Neural cell (in vitro differentiated cells): ENCODE data around the gene ZSCAN21. TPM values are rescaled to one million over a fixed set of nuclear protein-coding genes. Genes with fewer than 3 reads are reported as not detected.
"Not testable (repeated sequence)": the region's sequence is repeated elsewhere in the genome, so short reads cannot be mapped to it uniquely, and the experiment has no call there.

Source experiments
- H2AFZ ChIP-seq: fragments of 200-600, 300-800 bp; sonication (generic), shearing (Covaris generic); 2 replicates; pipeline ENCODE4 v1.6.0; 2014; ENCODE audit warnings: low read depth, mild to moderate bottlenecking, antibody characterized with exemption, low read length, moderate library complexity
- H3F3A ChIP-seq: fragments of 200-600 bp; shearing (Covaris generic); 2 replicates; pipeline ENCODE4 v1.6.1; 2016; ENCODE audit warnings: mild to moderate bottlenecking, moderate library complexity, mixed read lengths, antibody characterized with exemption, low read length; ENCODE audit not compliant: insufficient read depth, poor library complexity, severe bottlenecking
- H3K27ac ChIP-seq: fragments of 200-600, 300-800 bp; sonication (generic), shearing (Covaris generic); 2 replicates; pipeline ENCODE4 v1.5.1; 2014; ENCODE audit warnings: mild to moderate bottlenecking, low read length, moderate library complexity
- H3K27me3 ChIP-seq: fragments of 300-800, 200-600 bp; sonication (generic), shearing (Covaris generic); 2 replicates; pipeline ENCODE4 v1.6.0; 2014; ENCODE audit warnings: mild to moderate bottlenecking, low read depth, low read length, moderate library complexity; ENCODE audit not compliant: insufficient read depth
- H3K36me3 ChIP-seq: fragments of 300-800, 200-600 bp; sonication (generic), shearing (Covaris generic); 2 replicates; pipeline ENCODE4 v1.5.1; 2014; ENCODE audit warnings: mild to moderate bottlenecking, antibody characterized with exemption, low read length, moderate library complexity; ENCODE audit not compliant: insufficient read depth
- H3K4me2 ChIP-seq: fragments of 300-800, 200-600 bp; sonication (generic), shearing (Covaris generic); 2 replicates; pipeline ENCODE4 v1.6.0; 2014; ENCODE audit warnings: mild to moderate bottlenecking, low read length
- H3K4me3 ChIP-seq: fragments of 300-800, 200-600 bp; sonication (generic), shearing (Covaris generic); 2 replicates; pipeline ENCODE4 v1.5.1; 2014; ENCODE audit warnings: mild to moderate bottlenecking, low read length, moderate library complexity
- H3K79me2 ChIP-seq: fragments of 200-600 bp; shearing (Covaris generic); replicated peaks from 2 replicates; pipeline ENCODE4 v1.6.0; 2014; ENCODE audit warnings: mild to moderate bottlenecking, low read length, moderate library complexity; ENCODE audit not compliant: insufficient read depth
- H3K9ac ChIP-seq: fragments of 300-800, 200-600 bp; sonication (generic), shearing (Covaris generic); 2 replicates; pipeline ENCODE4 v1.6.1; 2016; ENCODE audit warnings: mild to moderate bottlenecking, low read length, mixed read lengths
- H3K9me2 ChIP-seq: fragments of 200-600 bp; shearing (Covaris generic); 2 replicates; pipeline ENCODE4 v1.6.1; 2016; ENCODE audit warnings: mild to moderate bottlenecking, low read length, mixed read lengths; ENCODE audit not compliant: insufficient read depth
- H3K9me3 ChIP-seq: fragments of 200-600, 300-800 bp; sonication (generic), shearing (Covaris generic); 2 replicates; pipeline ENCODE4 v1.6.1; 2016; ENCODE audit warnings: mild to moderate bottlenecking, mixed run types, low read length, moderate library complexity, mixed read lengths
- H4K20me1 ChIP-seq: fragments of 200-600 bp; shearing (Covaris generic); 2 replicates; pipeline ENCODE4 v1.6.1; 2016; ENCODE audit warnings: mild to moderate bottlenecking, mixed run types; ENCODE audit not compliant: insufficient read depth
- CTCF ChIP-seq: fragments of 450-650 bp; IDR thresholded peaks from 2 replicates; pipeline ENCODE4 v1.5.1; 2014; ENCODE audit warnings: antibody characterized with exemption, mild to moderate bottlenecking, moderate library complexity; ENCODE audit not compliant: poor library complexity, severe bottlenecking
- EP300 ChIP-seq: fragments of 450-650 bp; conservative IDR thresholded peaks from 2 replicates; pipeline ENCODE4 v1.6.1; 2014; ENCODE audit warnings: antibody characterized with exemption, mild to moderate bottlenecking, moderate library complexity; ENCODE audit not compliant: poor library complexity, severe bottlenecking
- EZH2 ChIP-seq: fragments of 200-600, 300-800 bp; shearing (Covaris generic), sonication (generic); IDR thresholded peaks from 2 replicates; pipeline ENCODE4 v1.6.1; 2014; ENCODE audit warnings: antibody characterized with exemption, low read length, borderline replicate concordance, mild to moderate bottlenecking; ENCODE audit not compliant: insufficient read depth, poor library complexity, severe bottlenecking
- MXI1 ChIP-seq: fragments of 450-650 bp; conservative IDR thresholded peaks from 2 replicates; pipeline ENCODE4 v1.6.1; 2014; ENCODE audit warnings: antibody characterized with exemption, mild to moderate bottlenecking; ENCODE audit not compliant: poor library complexity, severe bottlenecking
- POLR2AphosphoS5 ChIP-seq: IDR thresholded peaks from 2 replicates; pipeline ENCODE4 v1.6.1; 2012
- RAD21 ChIP-seq: fragments of 450-650 bp; conservative IDR thresholded peaks from 2 replicates; pipeline ENCODE4 v1.6.1; 2014; ENCODE audit warnings: antibody characterized with exemption, mild to moderate bottlenecking, moderate library complexity
- REST ChIP-seq: IDR thresholded peaks from 2 replicates; pipeline ENCODE4 v1.6.1; 2012; ENCODE audit warnings: borderline replicate concordance
- SMC3 ChIP-seq: fragments of 450-650 bp; conservative IDR thresholded peaks from 2 replicates; pipeline ENCODE4 v1.6.1; 2014; ENCODE audit warnings: antibody characterized with exemption, mild to moderate bottlenecking, moderate library complexity; ENCODE audit not compliant: poor library complexity
- TAF1 ChIP-seq: IDR thresholded peaks from 2 replicates; pipeline ENCODE4 v1.6.1; 2012; ENCODE audit warnings: low read depth
- polyA plus RNA-seq: library from polyadenylated mRNA; depleted of rRNA; stranded (reverse); fragments of >200 nt; gene quantifications from 2 replicates; pipeline ENCODE4 v1.2.3, GENCODE V29; 2014

ZSCAN21 gene
- polyA plus RNA-seq, 1 donor from 2014 or later = 27.6 TPM

- H3K9me2 ChIP-seq = no peaks in the 10 kb centered on the region
Measured at GRCh38 chr7:100011516-100011915, 38.1 kb upstream of the ZSCAN21 start.

GRCh38 chr7:100012385-100013327 lies 36.9 kb upstream of the ZSCAN21 start:
- H3K27me3 ChIP-seq, H3K9me2 ChIP-seq, H3K4me2 ChIP-seq, H3F3A ChIP-seq, H3K4me3 ChIP-seq, H2AFZ ChIP-seq, H3K36me3 ChIP-seq, H3K27ac ChIP-seq, H4K20me1 ChIP-seq, H3K9me3 ChIP-seq, H3K9ac ChIP-seq: not testable (repeated sequence)
- peaks cover 20% of the 10 kb centered on the region for H3K79me2 ChIP-seq

More at GRCh38 chr7:100011516-100011915, 38.1 kb upstream of the ZSCAN21 start:
- no peaks in the 10 kb centered on the region for H3K27me3 ChIP-seq
- no peaks in the 10 kb centered on the region for H3K9me3 ChIP-seq
- H3K79me2 ChIP-seq = peaks cover 9% of the 10 kb centered on the region
- no peak overlapping the region for H2AFZ ChIP-seq
- no peaks in the 10 kb centered on the region for H3F3A ChIP-seq
- no peak overlapping the region for H3K4me3 ChIP-seq
- no peak overlapping the region for H3K4me2 ChIP-seq
- no peaks in the 10 kb centered on the region for H3K36me3 ChIP-seq
- H3K27ac ChIP-seq = no peak overlapping the region
- no peaks in the 10 kb centered on the region for H4K20me1 ChIP-seq
- H3K9ac ChIP-seq = no peak overlapping the region
- TF ChIP-seq EP300 (no peak), RAD21 (no peak), POLR2AphosphoS5 (no peak), CTCF (no peak), REST (no peak), TAF1 (no peak)

DNA sequence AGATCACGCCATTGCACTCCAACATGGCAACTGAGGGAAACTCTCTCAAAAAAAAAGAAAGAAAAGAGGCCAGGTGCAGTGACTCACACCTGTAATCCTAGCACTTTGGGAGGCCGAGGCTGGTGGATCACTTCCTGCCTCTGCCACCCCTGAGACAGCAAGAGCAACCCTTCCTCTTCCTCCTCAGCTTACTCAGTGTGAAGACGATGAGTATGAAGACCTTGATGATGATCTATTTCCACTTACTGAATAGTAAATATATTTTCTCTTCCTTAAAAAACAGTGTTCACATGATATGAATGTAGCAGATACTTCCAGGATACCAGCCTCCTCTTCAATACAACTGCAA lies 36.3 kb upstream of the ZSCAN21 start:
- Histone ChIP-seq H3K36me3 (no peaks in the 10 kb centered on the region), H3K27ac (no peak overlapping the region), H2AFZ (no peak overlapping the region), H3K27me3 (no peaks in the 10 kb centered on the region), H3K9me3 (no peaks in the 10 kb centered on the region), H3F3A (no peaks in the 10 kb centered on the region), H3K9me2 (no peaks in the 10 kb centered on the region), H4K20me1 (no peaks in the 10 kb centered on the region), H3K4me3 (no peak overlapping the region), H3K9ac (no peak overlapping the region), H3K4me2 (no peak overlapping the region), H3K79me2 (peaks cover 27% of the 10 kb centered on the region)
- TF ChIP-seq TAF1 = no peak
- no peak for TF ChIP-seq REST
- TF ChIP-seq POLR2AphosphoS5 = no peak
- no peak for TF ChIP-seq EZH2
- TF ChIP-seq SMC3 = no peak
- no peak for TF ChIP-seq MXI1
- TF ChIP-seq CTCF = no peak
- no peak for TF ChIP-seq EP300
- TF ChIP-seq RAD21 = no peak
